Gastroesophageal sphincter (tissue), 4 donors: ENCODE results near the gene RAB23. TPM values are rescaled to one million over a fixed set of nuclear protein-coding genes. Genes with fewer than 3 reads are reported as not detected.

Source experiments
- ATAC-seq: fragments of 150-250 bp; one replicate; pipeline ENCODE4 v1.9.1; 2016; ENCODE audit warnings: mild to moderate bottlenecking, moderate library complexity
- H3K27ac ChIP-seq, 4 donors: fragments of 200-600 bp; sonication (generic) in 3 of 4; 1 replicate in 3 of 4; 2 replicates in 1 of 4; pipeline ENCODE4 v1.5.1; 2016 to 2019
- H3K27me3 ChIP-seq: fragments of 200-600 bp; sonication (generic); one replicate; pipeline ENCODE4 v1.5.1; 2019
- H3K36me3 ChIP-seq, 2 donors: fragments of 200-600 bp; sonication (generic); one replicate each; pipeline ENCODE4 v1.5.1; 2019; ENCODE audit warnings: control low read depth in 1 of 2
- H3K4me1 ChIP-seq, 3 donors: fragments of 200-600 bp; sonication (generic); 1 replicate in 2 of 3; 2 replicates in 1 of 3; pipeline ENCODE4 v1.5.1; 2016 to 2019; ENCODE audit warnings: control low read depth in 2 of 3
- H3K4me3 ChIP-seq, 2 donors: fragments of 200-600 bp; sonication (generic); one replicate each; pipeline ENCODE4 v1.5.1; 2019; ENCODE audit warnings: mild to moderate bottlenecking in 1 of 2, moderate library complexity in 1 of 2
- H3K9me3 ChIP-seq, 3 donors: fragments of 200-600 bp; sonication (generic); one replicate each; pipeline ENCODE4 v1.5.1; 2017 to 2019; ENCODE audit warnings: control low read depth in 2 of 3
- EP300 ChIP-seq: sonication (generic); formaldehyde crosslinking; IDR thresholded peaks from one replicate; pipeline ENCODE4 v1.6.1; 2017; ENCODE audit warnings: antibody characterized with exemption, mild to moderate bottlenecking
- POLR2A ChIP-seq, 2 donors: fragments of 450-650 bp; IDR thresholded peaks; one replicate each; pipeline ENCODE4 v1.6.1; 2017; ENCODE audit warnings: antibody characterized with exemption in 2 of 2, mild to moderate bottlenecking in 2 of 2, moderate library complexity in 1 of 2
- POLR2AphosphoS5 ChIP-seq: sonication (generic); formaldehyde crosslinking; IDR thresholded peaks from one replicate; pipeline ENCODE4 v1.6.1; 2017; ENCODE audit warnings: antibody characterized with exemption
- WGBS, 2 donors: methylation state at CpG; one replicate each; pipeline ENCODE4 v1.1.5; 2018; ENCODE audit warnings: low coverage in 1 of 2; 5-methylcytosine and 5-hydroxymethylcytosine counted together
- total RNA-seq, 4 donors: library from RNA; depleted of rRNA; stranded (reverse); fragments of >200 nt; gene quantifications; one replicate each; pipeline ENCODE4 v1.1.0, GENCODE V29; 2016
- TF ChIP-seq, protein P1 (sequence below), 4 experiments: fragments of 200-600 bp in 2 of 4; fragments of 450-650 bp in 2 of 4; sonication (generic) in 1 of 4; IDR thresholded peaks; one replicate each; pipeline ENCODE4 v1.5.1; 2017 to 2019; ENCODE audit warnings: antibody characterized with exemption in 4 of 4, mild to moderate bottlenecking in 2 of 4, moderate library complexity in 2 of 4

The RAB23 gene
- total RNA-seq, 4 donors from 2014 or later: 45.5 to 107 (median 78.1) TPM

DNA sequence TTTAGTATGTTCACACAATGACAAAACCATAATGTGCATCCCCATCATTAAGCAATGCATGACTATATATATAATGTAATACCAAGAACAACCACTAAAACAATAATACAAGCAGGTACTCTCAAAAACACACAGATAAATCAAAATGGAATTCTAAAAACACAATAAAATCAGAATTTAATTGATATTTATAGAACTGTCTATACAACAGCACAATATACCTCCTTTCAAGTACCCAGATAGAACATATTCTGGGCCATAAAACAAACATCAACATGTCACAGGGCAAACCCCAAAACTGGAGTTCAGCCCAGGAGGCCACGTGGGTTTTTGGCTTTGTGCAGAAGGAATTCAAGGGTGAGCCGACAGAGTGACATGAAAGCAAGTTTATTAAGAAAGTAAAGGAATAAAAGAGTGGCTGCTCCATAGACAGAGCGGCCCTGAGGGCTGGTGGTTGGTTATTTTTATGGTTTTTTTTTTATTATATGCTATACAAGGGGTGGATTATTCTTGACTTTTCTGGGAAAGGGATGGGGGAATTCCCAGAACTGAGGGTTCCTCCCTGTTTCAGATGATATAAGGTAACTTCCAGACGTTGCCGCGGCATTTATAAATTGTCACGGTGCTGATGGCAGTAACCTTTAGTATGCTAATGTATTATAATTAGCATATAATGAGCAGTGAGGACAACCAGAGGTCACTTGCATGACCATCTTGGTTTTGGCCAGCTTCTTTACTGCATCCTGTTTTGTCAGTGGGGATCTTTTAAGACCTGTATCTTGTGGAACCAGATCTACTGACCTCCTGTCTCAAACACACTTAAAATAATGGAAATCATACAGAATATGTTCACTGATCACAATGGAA is 5.6 kb downstream of the RAB23 start:
- H3K36me3 ChIP-seq: no peaks in the 10 kb centered on the region
- ATAC-seq: peak; percentile 50

DNA sequence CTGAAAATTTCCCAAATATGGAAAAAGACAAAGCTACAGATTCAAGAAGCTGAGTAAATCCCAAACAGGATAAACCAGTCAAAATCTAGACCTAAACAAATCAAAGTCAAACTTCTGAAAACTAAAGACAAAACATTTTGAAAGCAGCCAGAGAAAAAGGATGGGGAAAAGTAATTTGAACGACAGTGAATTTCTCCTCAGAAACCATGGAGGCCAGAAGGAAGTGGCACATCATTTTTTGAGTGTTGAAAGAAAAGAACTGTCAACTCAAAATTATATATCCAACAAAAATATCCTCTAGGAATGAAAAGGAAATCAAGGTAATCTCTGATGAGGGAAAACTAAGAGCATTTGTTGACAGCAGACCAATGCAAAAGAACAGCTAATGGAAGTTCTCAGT is 6.8 kb downstream of the RAB23 start:
- no peaks in the 10 kb centered on the region for H3K27me3 ChIP-seq
- H3K27ac ChIP-seq: no peak overlapping the region
- H3K4me3 ChIP-seq: no peak overlapping the region
- H3K4me1 ChIP-seq: peaks cover 0 to 61% (median 0%) of the 10 kb centered on the region in 3 donors
- H3K9me3 ChIP-seq: no peaks in the 10 kb centered on the region
- WGBS, 2 donors: 86 to 100% methylated on average over 1 of the region's 1 CpG
- no peak for ATAC-seq
- TF ChIP-seq EP300: no peak
- no peaks in the 10 kb centered on the region for H3K36me3 ChIP-seq

More for the DNA sequence above, 5.6 kb downstream of the RAB23 start:
- no peaks in the 10 kb centered on the region for H3K9me3 ChIP-seq
- H3K27me3 ChIP-seq: no peaks in the 10 kb centered on the region
- peak overlapping the region; percentile 45 to 69 (median 60) for H3K27ac ChIP-seq
- TF ChIP-seq, protein P1, sequence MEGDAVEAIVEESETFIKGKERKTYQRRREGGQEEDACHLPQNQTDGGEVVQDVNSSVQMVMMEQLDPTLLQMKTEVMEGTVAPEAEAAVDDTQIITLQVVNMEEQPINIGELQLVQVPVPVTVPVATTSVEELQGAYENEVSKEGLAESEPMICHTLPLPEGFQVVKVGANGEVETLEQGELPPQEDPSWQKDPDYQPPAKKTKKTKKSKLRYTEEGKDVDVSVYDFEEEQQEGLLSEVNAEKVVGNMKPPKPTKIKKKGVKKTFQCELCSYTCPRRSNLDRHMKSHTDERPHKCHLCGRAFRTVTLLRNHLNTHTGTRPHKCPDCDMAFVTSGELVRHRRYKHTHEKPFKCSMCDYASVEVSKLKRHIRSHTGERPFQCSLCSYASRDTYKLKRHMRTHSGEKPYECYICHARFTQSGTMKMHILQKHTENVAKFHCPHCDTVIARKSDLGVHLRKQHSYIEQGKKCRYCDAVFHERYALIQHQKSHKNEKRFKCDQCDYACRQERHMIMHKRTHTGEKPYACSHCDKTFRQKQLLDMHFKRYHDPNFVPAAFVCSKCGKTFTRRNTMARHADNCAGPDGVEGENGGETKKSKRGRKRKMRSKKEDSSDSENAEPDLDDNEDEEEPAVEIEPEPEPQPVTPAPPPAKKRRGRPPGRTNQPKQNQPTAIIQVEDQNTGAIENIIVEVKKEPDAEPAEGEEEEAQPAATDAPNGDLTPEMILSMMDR (IDR thresholded peaks at IDR 0.05): peak in 3 of 4 experiments; percentile 13 to 21 (median 21)
- TF ChIP-seq EP300: no peak
- peaks cover 0 to 65% (median 0%) of the 10 kb centered on the region in 3 donors for H3K4me1 ChIP-seq
- peak overlapping the region; percentile 11 to 17 for H3K4me3 ChIP-seq
- WGBS, 2 donors: 28 to 43% methylated on average over 7 of the region's 7 CpGs

DNA sequence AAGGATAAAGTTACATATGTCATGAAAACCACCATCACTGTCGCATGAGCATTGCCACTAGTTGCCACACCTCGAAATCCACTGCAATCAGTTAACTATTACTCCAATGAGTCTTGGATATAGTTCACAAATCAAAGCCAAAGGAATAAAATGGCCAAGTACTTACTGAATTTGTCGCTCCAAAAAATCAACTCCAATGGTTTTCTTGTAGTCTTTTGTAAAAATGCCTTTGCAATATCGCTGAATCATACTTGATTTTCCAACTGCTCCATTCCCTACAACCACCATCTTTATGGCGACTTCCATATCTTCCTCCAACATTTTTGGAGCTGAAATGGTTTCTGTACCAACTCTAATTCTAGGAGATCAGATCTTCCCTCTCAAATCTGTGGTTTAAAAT is 12.0 kb downstream of the RAB23 start:
- H3K4me3 ChIP-seq: no peak overlapping the region
- no peak for ATAC-seq
- no peaks in the 10 kb centered on the region for H3K27me3 ChIP-seq
- H3K4me1 ChIP-seq: peaks cover 0 to 28% (median 0%) of the 10 kb centered on the region in 3 donors
- no peaks in the 10 kb centered on the region for H3K36me3 ChIP-seq
- 83 to 92% methylated on average over 4 to 5 of the region's 5 CpGs for WGBS, 2 donors
- TF ChIP-seq POLR2A (IDR thresholded peaks at IDR 0.05): no peak
- TF ChIP-seq, protein P1 (IDR thresholded peaks at IDR 0.05): no peak
- TF ChIP-seq POLR2AphosphoS5: no peak
- H3K27ac ChIP-seq: no peak overlapping the region
- H3K9me3 ChIP-seq: no peaks in the 10 kb centered on the region

DNA sequence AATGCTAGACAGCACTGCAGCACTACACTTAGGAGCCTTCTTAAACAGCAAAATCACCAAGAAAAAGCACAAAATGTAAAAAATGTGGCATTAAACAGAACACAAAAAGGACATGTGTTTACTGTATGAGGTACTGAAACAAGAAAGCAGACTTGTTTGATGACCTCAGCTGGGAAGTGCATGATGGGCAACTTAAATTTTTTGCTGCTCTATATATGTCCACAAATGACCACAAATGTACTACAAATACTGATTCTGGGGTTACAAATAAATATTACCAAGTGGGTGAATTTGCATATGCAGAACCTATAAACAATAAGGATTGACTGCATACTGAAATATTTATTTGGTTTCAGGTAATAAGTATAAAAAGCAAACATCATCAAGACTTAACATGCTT is 13.1 kb downstream of the RAB23 start:
- peaks cover 0 to 27% (median 0%) of the 10 kb centered on the region in 3 donors for H3K4me1 ChIP-seq
- H3K9me3 ChIP-seq: no peaks in the 10 kb centered on the region
- TF ChIP-seq, protein P1 (IDR thresholded peaks at IDR 0.05): no peak
- TF ChIP-seq POLR2AphosphoS5: no peak
- no peak for TF ChIP-seq POLR2A (IDR thresholded peaks at IDR 0.05)
- no peak for TF ChIP-seq EP300
- H3K4me3 ChIP-seq: no peak overlapping the region
- no peaks in the 10 kb centered on the region for H3K36me3 ChIP-seq
- H3K27me3 ChIP-seq: no peaks in the 10 kb centered on the region
- no peak overlapping the region for H3K27ac ChIP-seq
- ATAC-seq: no peak

DNA sequence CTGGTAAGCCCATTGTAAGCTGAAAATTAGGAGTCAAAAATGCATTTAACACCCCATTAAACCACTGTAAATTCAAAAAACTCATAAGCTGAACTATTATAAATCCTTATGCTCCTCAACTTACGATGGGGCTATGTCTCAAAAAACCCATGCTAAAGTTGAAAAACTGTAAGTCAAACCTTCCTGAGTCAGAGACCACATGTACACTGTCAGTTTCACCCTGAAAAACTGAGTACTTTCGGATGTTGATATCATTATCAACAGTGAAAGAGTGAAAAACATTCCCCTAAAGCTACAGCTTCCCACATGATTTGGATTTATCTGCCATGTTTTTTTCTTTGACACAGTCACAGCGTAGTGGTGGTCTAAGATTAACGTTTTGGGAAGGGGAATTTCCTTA is 14.2 kb downstream of the RAB23 start:
- no peak overlapping the region for H3K27ac ChIP-seq
- H3K4me1 ChIP-seq: peaks cover 0 to 26% (median 0%) of the 10 kb centered on the region in 3 donors
- H3K27me3 ChIP-seq: no peaks in the 10 kb centered on the region
- ATAC-seq: no peak
- no peak for TF ChIP-seq EP300
- 87 to 95% methylated on average over 4 of the region's 4 CpGs for WGBS, 2 donors
- no peaks in the 10 kb centered on the region for H3K36me3 ChIP-seq
- no peak overlapping the region for H3K4me3 ChIP-seq
- H3K9me3 ChIP-seq: no peaks in the 10 kb centered on the region

DNA sequence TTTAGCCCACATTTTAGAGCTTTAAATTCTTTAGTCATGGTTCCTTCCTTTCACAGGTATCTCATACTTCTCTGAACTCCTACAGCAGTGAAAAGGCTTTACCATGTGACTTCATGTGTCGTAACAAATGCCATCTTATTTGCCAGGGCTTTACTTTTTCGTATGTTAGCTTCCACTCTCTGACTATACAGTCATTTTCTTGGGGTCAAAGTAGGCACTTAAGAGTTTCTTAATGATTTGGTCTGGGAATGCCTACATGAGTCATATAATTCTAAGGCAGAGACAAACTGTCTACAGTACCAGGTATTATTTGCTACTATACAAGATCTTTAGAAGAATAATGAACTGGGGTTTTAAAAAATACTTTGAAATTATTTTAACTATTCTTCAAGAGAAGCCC is 15.0 kb downstream of the RAB23 start:
- H3K4me1 ChIP-seq: peaks cover 0 to 23% (median 0%) of the 10 kb centered on the region in 3 donors
- no peak overlapping the region for H3K4me3 ChIP-seq

More for the DNA sequence above, 15.0 kb downstream of the RAB23 start:
- H3K9me3 ChIP-seq: no peaks in the 10 kb centered on the region
- no peak overlapping the region for H3K27ac ChIP-seq
- no peak for TF ChIP-seq EP300
- TF ChIP-seq, protein P1 (IDR thresholded peaks at IDR 0.05): no peak
- no peak for TF ChIP-seq POLR2AphosphoS5
- TF ChIP-seq POLR2A (IDR thresholded peaks at IDR 0.05): no peak
- 54 to 69% methylated on average over 2 of the region's 2 CpGs for WGBS, 2 donors
- no peaks in the 10 kb centered on the region for H3K27me3 ChIP-seq
- no peaks in the 10 kb centered on the region for H3K36me3 ChIP-seq
- no peak for ATAC-seq
